Activated naive CD8-positive, alpha-beta T cell treated with anti-CD3 and anti-CD28 coated beads for 36 hours (primary cell): ENCODE results near the gene OAF. TPM values are rescaled to one million over a fixed set of nuclear protein-coding genes. Genes with fewer than 3 reads are reported as not detected.

Experiments used
- DNase-seq: peaks from one replicate; pipeline ENCODE4 v3.0.0; 2021
- H3K27ac Mint-ChIP-seq: one replicate; pipeline ENCODE4 v1.8.0; 2022; ENCODE audit warnings: mild to moderate bottlenecking, moderate library complexity, mixed read lengths
- H3K27me3 Mint-ChIP-seq: one replicate; pipeline ENCODE4 v1.8.0; 2022; ENCODE audit warnings: mild to moderate bottlenecking, mixed read lengths
- H3K36me3 Mint-ChIP-seq: one replicate; pipeline ENCODE4 v1.8.0; 2021; ENCODE audit warnings: mild to moderate bottlenecking, mixed read lengths
- H3K4me1 Mint-ChIP-seq: one replicate; pipeline ENCODE4 v1.8.0; 2021; ENCODE audit warnings: mixed read lengths
- H3K4me3 Mint-ChIP-seq: one replicate; pipeline ENCODE4 v1.8.0; 2022; ENCODE audit warnings: mild to moderate bottlenecking, moderate library complexity, mixed read lengths
- H3K9me3 Mint-ChIP-seq: one replicate; pipeline ENCODE4 v1.8.0; 2022; ENCODE audit warnings: mixed read lengths
- total RNA-seq, 2 experiments: library from RNA; stranded (reverse); gene quantifications; one replicate each; pipeline ENCODE4 v1.2.3, GENCODE V29; 2021

OAF gene
- total RNA-seq, 2 experiments from 2014 or later = 3.0 to 3.6 TPM

- H3K4me1 Mint-ChIP-seq = peaks cover 10% of the 10 kb centered on the region
- no peak overlapping the region for H3K4me3 Mint-ChIP-seq
- DNase-seq = no peak
- no peaks in the 10 kb centered on the region for H3K36me3 Mint-ChIP-seq
- no peaks in the 10 kb centered on the region for H3K9me3 Mint-ChIP-seq
- H3K27ac Mint-ChIP-seq = no peak overlapping the region
- H3K27me3 Mint-ChIP-seq = peaks cover 92% of the 10 kb centered on the region
These were observed 44.1 kb downstream of the OAF start for GRCh38 chr11:120254788-120255518.

GRCh38 chr11:120255519-120255866 is 44.7 kb downstream of the OAF start:
- Mint-ChIP-seq H3K36me3 (no peaks in the 10 kb centered on the region), H3K27me3 (peaks cover 91% of the 10 kb centered on the region)

DNA sequence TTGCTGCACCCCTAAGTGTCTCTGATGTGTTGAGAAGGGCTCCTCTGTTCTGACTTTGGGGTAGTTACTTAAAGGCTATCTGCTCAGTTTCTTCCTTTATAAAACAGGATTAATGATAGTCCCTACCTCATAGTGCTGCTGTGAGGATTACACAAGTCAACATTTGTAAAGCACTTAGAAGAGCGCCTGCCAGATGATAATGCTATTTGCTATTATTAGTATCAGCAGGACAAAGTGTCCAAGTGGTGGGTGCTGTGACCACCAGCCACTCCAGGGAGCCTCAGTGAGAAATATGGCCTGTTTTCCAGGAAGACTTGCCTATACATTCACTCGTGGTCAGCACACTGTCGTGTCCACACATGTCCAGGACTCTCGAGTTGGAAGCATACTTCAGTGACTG is 45.3 kb downstream of the OAF start:
- H3K9me3 Mint-ChIP-seq = no peaks in the 10 kb centered on the region
- peaks cover 90% of the 10 kb centered on the region for H3K27me3 Mint-ChIP-seq

More at GRCh38 chr11:120255519-120255866, 44.7 kb downstream of the OAF start:
- DNase-seq = no peak
- Mint-ChIP-seq H3K9me3 (no peaks in the 10 kb centered on the region), H3K4me3 (no peak overlapping the region), H3K4me1 (peaks cover 8% of the 10 kb centered on the region), H3K27ac (no peak overlapping the region)

DNA sequence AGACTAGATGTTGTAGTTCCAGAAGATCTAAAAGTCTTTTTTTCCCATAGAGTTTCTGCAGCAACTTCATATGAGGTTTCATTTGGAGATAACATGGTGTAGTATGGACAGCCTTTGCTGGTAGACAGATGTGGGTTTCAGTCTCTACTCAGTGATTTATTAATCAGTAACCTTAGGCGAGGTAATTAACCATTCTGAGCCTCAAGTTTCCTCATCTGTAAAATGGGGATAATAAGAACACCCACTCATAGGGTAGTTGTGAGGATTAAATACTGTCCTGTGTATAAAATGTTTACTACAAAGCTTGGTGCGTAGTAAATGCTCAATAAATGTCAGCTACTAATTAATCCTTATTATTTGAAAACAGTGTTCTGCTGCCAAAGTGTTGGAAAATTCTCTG is 45.9 kb downstream of the OAF start:
- peaks cover 87% of the 10 kb centered on the region for H3K27me3 Mint-ChIP-seq
- no peaks in the 10 kb centered on the region for H3K36me3 Mint-ChIP-seq
- H3K9me3 Mint-ChIP-seq = no peaks in the 10 kb centered on the region
- no peak for DNase-seq
- H3K4me3 Mint-ChIP-seq = no peak overlapping the region
- H3K4me1 Mint-ChIP-seq = peaks cover 8% of the 10 kb centered on the region
- H3K27ac Mint-ChIP-seq = no peak overlapping the region

More for the DNA sequence above, 45.3 kb downstream of the OAF start:
- H3K4me3 Mint-ChIP-seq = no peak overlapping the region
- no peak for DNase-seq
- peaks cover 8% of the 10 kb centered on the region for H3K4me1 Mint-ChIP-seq
- H3K27ac Mint-ChIP-seq = no peak overlapping the region
- no peaks in the 10 kb centered on the region for H3K36me3 Mint-ChIP-seq

DNA sequence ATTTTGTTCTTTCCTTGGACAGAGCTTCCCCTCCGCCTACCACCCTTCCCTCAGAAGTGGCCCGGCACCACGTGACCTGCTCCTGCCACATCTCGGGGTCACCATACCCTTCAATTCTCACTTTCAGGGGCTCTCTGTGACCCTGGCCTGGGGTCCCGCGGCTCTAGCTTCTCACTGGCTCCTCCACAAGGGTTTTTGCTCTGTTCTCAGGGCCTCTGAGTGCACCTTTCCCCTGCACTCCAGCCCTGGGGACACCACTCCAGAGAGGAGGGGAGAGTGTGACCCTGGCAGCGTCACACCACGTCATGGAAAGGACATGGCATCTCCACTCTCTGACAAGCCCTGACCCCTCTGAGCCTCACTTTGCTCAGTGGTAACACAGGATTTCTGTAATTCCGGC is 46.5 kb downstream of the OAF start:
- Mint-ChIP-seq H3K4me3 (no peak overlapping the region), H3K36me3 (no peaks in the 10 kb centered on the region), H3K27ac (no peak overlapping the region), H3K9me3 (no peaks in the 10 kb centered on the region), H3K27me3 (peaks cover 81% of the 10 kb centered on the region), H3K4me1 (peaks cover 8% of the 10 kb centered on the region)
- no peak for DNase-seq

GRCh38 chr11:120258661-120259060 is 47.8 kb downstream of the OAF start:
- Mint-ChIP-seq H3K27me3 (peaks cover 79% of the 10 kb centered on the region), H3K4me3 (no peak overlapping the region), H3K9me3 (no peaks in the 10 kb centered on the region), H3K4me1 (peaks cover 8% of the 10 kb centered on the region), H3K36me3 (no peaks in the 10 kb centered on the region), H3K27ac (no peak overlapping the region)
- DNase-seq = no peak

DNA sequence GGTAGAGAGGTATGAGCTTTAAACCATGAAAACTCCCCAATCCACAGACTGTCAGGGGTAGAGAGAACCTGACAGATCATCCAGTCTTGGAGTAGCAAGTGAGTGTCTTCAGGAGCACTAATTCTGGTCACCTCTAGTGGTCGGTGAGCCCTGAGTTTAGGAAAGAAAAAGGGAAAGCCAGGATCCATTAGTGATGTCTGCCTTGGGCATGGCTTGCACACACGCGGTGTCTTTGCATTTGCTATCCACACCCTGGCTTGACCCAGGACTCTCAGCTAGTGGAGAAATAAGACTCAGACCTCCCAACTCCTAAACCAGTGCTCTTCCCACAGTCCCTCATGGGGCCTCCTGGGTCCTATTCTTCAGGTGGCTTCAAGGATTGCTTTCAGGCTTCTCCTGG is 48.4 kb downstream of the OAF start:
- H3K9me3 Mint-ChIP-seq = no peaks in the 10 kb centered on the region
- H3K27ac Mint-ChIP-seq = no peak overlapping the region
- DNase-seq = no peak
- H3K4me1 Mint-ChIP-seq = peaks cover 7% of the 10 kb centered on the region
- no peak overlapping the region for H3K4me3 Mint-ChIP-seq
- H3K36me3 Mint-ChIP-seq = no peaks in the 10 kb centered on the region
- H3K27me3 Mint-ChIP-seq = peaks cover 75% of the 10 kb centered on the region

DNA sequence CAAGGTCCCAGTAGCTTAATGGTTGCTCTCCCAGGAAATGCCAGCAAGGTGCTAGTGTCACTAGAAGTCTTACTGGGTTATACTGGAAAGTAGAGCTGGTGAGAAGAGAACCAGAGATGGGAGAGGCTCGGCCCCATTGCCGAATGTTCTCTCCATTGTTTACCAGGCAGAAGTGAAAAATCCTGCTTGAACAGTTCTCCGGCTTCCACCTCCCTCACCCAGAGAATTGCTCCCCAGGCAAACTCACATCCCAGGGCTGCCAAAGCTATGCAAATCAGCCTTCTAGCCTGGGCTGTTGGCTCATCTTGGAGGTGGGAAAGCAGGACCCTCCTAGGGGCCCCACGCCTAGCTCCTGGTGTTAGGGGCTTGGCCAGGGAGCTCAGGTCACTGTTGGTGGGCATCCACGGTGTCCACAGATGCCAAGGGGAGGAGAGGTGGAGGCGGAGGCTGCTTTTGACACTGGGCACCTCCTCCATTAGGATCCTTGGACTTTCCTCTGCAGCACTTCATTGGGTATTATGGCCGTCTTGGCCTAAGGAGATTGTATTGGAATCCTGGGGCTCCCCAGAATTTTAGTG is 49.2 kb downstream of the OAF start:
- no peak overlapping the region for H3K4me3 Mint-ChIP-seq
- peaks cover 67% of the 10 kb centered on the region for H3K27me3 Mint-ChIP-seq
- no peak overlapping the region for H3K27ac Mint-ChIP-seq
- peaks cover 4% of the 10 kb centered on the region for H3K4me1 Mint-ChIP-seq
- H3K9me3 Mint-ChIP-seq = no peaks in the 10 kb centered on the region
- H3K36me3 Mint-ChIP-seq = no peaks in the 10 kb centered on the region
- DNase-seq = no peak

DNA sequence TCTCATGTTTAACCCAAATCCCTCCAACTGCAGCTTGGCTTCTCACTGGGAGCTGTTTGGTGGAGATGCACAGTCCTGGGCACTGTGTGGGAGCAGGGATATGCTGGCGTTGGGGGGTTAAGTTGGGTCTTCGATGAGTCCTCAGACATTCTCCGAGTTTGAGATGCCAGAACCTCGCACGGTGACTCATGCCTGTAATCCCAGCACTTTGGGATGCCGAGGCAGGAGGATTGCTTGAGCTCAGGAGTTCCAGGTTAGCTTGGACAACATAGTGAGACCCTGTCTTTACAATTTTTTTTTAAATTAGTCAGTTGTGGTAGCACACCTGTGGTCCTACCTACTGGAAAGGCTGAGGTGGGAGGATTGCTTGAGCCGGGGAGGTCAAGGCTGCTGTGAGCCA is 49.8 kb downstream of the OAF start:
- H3K27ac Mint-ChIP-seq = no peak overlapping the region
- H3K4me3 Mint-ChIP-seq = no peak overlapping the region
- peaks cover 63% of the 10 kb centered on the region for H3K27me3 Mint-ChIP-seq
- no peak for DNase-seq
- H3K4me1 Mint-ChIP-seq = no peaks in the 10 kb centered on the region
- H3K9me3 Mint-ChIP-seq = no peaks in the 10 kb centered on the region
- H3K36me3 Mint-ChIP-seq = no peaks in the 10 kb centered on the region

DNA sequence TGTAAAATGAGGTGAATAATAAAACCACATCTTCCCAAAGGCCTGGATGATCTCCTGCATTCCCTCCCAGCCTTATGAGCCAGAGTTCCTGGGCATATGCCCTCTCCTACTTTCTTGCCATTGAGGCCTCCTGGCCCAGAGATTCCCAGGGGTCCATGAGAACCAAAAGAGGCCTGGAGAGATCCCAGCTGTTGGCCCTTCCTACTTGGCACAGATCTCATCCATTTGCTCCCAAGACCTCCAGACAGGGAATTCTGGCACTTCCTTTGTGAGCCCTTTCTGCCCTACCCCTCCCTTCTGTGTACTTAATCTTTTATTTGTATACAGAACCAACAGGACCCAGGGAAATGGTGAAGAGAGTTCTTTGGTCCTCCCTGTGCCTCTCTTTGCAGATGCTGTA is 50.5 kb downstream of the OAF start:
- Mint-ChIP-seq H3K27ac (no peak overlapping the region), H3K4me1 (no peaks in the 10 kb centered on the region), H3K36me3 (no peaks in the 10 kb centered on the region), H3K9me3 (no peaks in the 10 kb centered on the region), H3K27me3 (peaks cover 63% of the 10 kb centered on the region), H3K4me3 (no peak overlapping the region)
- DNase-seq = no peak

- Mint-ChIP-seq H3K36me3 (no peaks in the 10 kb centered on the region), H3K9me3 (no peaks in the 10 kb centered on the region), H3K4me1 (no peaks in the 10 kb centered on the region), H3K27me3 (peaks cover 63% of the 10 kb centered on the region), H3K27ac (no peak overlapping the region), H3K4me3 (no peak overlapping the region)
- no peak for DNase-seq
These were observed 51.1 kb downstream of the OAF start for GRCh38 chr11:120261931-120262330.

DNA sequence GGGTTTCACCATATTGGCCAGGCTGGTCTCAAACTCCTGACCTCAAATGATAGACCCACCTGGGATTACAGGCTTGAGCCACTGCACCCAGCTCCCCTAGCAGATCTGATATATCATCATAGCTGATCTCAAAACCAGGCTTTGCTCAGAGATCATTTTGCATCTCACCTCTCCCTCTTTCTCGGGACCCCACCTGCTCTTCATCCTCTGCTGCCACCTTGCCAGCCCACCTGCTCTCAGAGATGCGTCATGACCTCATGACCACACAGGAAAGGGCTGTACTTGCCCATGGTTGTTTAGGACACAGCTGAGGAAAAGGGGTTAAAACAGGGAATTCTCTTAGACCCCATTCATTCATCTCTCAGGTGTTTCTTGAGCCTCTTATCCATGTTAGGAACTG is 56.5 kb downstream of the OAF start:
- Mint-ChIP-seq H3K4me3 (no peak overlapping the region), H3K27me3 (peaks cover 43% of the 10 kb centered on the region)

DNA sequence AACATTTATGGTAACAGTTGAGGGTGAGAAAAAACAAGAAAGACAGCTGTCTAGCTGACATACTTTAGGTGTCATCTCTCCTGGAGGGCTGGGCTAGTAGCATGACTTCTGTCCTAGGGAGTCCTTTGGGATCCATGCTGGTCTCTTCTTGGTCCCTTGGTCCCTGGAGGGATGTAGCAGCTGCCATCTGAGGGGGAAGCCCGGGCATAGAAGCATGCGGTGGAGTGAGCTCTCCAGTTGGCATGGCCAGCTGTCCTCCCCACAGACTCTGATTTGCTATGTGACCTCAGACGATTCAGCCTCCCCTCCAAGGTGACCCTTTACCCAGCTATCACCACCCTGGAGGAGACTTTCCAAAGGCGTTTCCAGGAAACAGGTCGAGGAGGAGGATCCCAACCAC is 57.9 kb downstream of the OAF start:
- H3K27ac Mint-ChIP-seq = no peak overlapping the region
- no peak overlapping the region for H3K4me3 Mint-ChIP-seq
- no peaks in the 10 kb centered on the region for H3K9me3 Mint-ChIP-seq
- no peak for DNase-seq
- H3K36me3 Mint-ChIP-seq = no peaks in the 10 kb centered on the region
- H3K4me1 Mint-ChIP-seq = peaks cover 3% of the 10 kb centered on the region
- H3K27me3 Mint-ChIP-seq = peaks cover 40% of the 10 kb centered on the region

More for the DNA sequence above, 56.5 kb downstream of the OAF start:
- H3K36me3 Mint-ChIP-seq = no peaks in the 10 kb centered on the region
- H3K27ac Mint-ChIP-seq = no peak overlapping the region
- no peaks in the 10 kb centered on the region for H3K4me1 Mint-ChIP-seq
- no peaks in the 10 kb centered on the region for H3K9me3 Mint-ChIP-seq
- DNase-seq = no peak

DNA sequence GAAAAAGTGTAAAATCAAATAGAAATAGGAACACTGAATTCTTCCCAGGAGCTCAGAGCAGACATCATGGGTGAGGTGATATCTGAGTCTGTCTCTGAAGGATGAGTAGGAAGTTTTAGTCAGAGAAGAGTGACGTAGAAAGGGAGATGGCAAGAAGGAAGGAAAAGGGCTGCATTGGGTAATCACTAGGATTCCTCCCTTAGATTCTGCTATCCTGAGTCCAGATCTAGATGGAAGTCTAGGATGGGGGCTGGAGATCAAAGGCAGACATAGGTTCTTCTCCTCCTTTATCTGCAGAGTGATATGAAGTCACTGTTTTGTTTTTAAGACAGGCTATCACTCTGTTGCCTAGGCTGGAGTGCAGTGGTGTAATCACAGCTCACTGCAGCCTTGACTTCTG is 59.6 kb downstream of the OAF start:
- H3K4me1 Mint-ChIP-seq = peaks cover 3% of the 10 kb centered on the region
- no peaks in the 10 kb centered on the region for H3K9me3 Mint-ChIP-seq
- no peak overlapping the region for H3K4me3 Mint-ChIP-seq
- no peak for DNase-seq
- H3K27me3 Mint-ChIP-seq = peaks cover 51% of the 10 kb centered on the region
- no peak overlapping the region for H3K27ac Mint-ChIP-seq
- no peaks in the 10 kb centered on the region for H3K36me3 Mint-ChIP-seq

- Mint-ChIP-seq H3K9me3 (no peaks in the 10 kb centered on the region), H3K4me3 (no peak overlapping the region), H3K27me3 (peaks cover 39% of the 10 kb centered on the region), H3K36me3 (no peaks in the 10 kb centered on the region), H3K4me1 (peaks cover 3% of the 10 kb centered on the region), H3K27ac (no peak overlapping the region)
- no peak for DNase-seq
These were observed 60.8 kb downstream of the OAF start for GRCh38 chr11:120271672-120272071.

DNA sequence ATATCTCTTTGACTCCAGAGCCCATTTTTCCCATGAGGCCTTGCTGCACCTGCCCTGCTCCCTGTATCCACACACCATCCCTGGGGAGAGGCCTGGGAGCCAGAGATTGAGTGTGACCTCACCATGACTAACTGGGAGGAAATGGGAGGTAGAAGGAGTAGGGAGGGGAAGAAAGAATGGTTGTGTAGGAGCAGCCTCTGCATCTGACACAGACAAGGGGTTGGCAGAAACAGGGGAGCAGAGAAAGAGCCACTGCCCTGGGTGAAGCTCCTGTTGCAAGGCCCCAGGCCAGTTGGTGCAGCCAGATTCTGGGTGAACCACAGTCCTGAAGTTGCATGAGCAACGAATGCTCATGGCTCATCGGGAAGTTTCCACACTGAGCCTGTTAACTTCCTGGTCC is 61.5 kb downstream of the OAF start:
- H3K4me3 Mint-ChIP-seq = no peak overlapping the region
- no peak overlapping the region for H3K27ac Mint-ChIP-seq
- H3K9me3 Mint-ChIP-seq = no peaks in the 10 kb centered on the region
- H3K36me3 Mint-ChIP-seq = no peaks in the 10 kb centered on the region
- peaks cover 3% of the 10 kb centered on the region for H3K4me1 Mint-ChIP-seq
- peaks cover 33% of the 10 kb centered on the region for H3K27me3 Mint-ChIP-seq
- DNase-seq = no peak
